HG02938 (cell line): ENCODE data around the gene VIP.

Experiments used
- ATAC-seq: cut with Tn5 transposase; IDR thresholded peaks from one replicate; pipeline ENCODE4 v1.9.1; 2021; ENCODE audit warnings: mild to moderate bottlenecking, moderate library complexity; ENCODE audit not compliant: unreplicated experiment

Gene VIP

GRCh38 chr6:152775428-152775827 is 24.8 kb downstream of the VIP start:
- no peak for ATAC-seq

DNA sequence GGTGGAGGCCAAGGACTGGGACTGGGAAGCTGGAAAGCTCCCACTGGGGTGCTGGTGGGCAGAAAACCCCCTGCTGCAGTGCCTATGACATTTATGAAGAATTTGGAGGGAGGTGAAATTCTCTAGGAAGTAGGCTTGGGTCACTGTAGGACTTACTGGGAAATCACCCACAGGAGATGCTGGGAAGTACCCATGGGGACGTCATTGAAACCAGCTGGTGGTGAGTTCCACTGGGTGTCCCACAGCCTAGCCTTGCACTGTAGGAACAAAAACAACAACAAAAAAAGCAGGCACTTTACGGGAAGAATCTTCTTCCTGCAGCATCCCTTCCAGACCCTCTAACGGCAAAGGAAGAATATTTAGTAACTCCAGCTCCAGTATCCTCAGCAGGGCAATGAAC is 26.2 kb downstream of the VIP start:
- ATAC-seq: no peak

DNA sequence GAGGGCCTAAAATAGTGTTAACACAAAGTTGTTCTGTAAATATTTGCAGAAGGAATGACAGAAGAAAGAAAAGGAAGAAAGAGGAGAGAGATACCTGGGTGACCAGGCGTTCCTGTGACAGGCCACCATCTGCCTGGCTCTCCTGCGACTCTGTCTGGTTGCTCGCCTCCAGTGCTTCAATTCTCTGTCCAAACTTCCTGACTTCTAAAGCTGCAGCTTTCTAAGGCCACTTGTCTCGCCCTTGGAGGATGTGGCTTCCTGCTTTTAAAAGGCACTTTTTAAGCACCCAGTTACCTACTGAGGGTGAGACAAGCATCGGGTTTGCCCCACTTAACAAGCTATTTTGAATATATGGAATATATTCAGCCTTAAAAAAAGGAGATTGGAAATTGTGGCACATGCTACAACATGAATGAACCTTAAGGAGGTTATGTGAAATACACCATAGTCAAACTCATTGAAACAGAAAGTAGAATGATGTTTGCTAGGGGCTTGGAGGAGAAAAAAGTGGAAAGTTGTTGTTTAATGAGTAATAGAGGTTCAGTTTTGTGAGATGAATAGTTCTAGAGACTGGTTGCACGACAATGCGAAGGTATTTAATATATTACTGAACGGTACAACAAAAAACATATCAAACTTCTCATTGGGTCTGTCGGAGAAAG is 32.8 kb downstream of the VIP start:
- no peak for ATAC-seq

GRCh38 chr6:152794696-152795095 is 44.1 kb downstream of the VIP start:
- no peak for ATAC-seq

DNA sequence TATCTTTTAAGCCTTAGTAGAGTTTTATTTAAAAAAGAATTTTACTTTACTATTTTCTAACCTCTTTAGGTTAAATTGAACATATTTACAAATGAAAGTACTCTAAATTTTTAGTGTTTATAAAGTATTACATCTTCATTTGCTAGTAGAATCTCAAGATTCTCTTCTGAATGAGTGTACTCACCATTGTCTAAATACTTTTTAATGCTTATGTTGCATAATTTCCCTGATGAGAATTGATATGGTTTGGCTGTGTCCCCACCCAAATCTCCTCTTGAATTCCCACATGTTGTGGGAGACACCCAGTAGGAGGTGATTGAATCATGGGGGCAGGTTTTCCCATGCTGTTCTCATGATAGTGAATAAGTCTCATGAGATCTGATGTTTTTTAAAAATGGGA is 53.6 kb downstream of the VIP start:
- no peak for ATAC-seq
